ENCODE results near the gene PJVK. TPM values are rescaled to one million over a fixed set of nuclear protein-coding genes. Genes with fewer than 3 reads are reported as not detected.
A peak's percentile ranks its signal among the peaks of the same experiment; 100 is the strongest.

Gene PJVK
- total and polyA plus RNA-seq, 2 of the 13 experiments (the other 11 are each of a cell fraction or from before 2014, with no cell fraction given): 1.2 to 2.6 TPM

DNA sequence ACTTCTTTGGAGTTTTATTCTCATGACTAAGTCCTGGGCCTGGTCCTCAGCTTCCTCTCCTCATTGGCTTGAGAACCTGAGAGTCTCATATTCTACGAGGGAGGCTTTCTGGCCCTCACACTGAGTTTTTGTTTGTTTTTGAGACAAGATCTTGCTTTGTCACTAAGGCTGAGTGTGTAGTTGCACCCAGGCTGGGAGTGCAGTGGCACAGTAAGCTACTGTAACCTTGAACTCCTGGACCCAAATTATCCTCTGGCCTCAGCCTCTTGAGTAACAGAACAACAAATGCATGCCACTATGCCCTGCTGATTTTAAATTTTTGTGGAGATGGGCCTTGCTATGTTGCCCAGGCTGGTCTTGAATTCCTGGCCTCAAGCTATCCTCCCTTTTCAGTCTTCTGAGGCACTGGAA is 22.8 kb upstream of the PJVK start (continued):
- TF ChIP-seq, protein P1, sequence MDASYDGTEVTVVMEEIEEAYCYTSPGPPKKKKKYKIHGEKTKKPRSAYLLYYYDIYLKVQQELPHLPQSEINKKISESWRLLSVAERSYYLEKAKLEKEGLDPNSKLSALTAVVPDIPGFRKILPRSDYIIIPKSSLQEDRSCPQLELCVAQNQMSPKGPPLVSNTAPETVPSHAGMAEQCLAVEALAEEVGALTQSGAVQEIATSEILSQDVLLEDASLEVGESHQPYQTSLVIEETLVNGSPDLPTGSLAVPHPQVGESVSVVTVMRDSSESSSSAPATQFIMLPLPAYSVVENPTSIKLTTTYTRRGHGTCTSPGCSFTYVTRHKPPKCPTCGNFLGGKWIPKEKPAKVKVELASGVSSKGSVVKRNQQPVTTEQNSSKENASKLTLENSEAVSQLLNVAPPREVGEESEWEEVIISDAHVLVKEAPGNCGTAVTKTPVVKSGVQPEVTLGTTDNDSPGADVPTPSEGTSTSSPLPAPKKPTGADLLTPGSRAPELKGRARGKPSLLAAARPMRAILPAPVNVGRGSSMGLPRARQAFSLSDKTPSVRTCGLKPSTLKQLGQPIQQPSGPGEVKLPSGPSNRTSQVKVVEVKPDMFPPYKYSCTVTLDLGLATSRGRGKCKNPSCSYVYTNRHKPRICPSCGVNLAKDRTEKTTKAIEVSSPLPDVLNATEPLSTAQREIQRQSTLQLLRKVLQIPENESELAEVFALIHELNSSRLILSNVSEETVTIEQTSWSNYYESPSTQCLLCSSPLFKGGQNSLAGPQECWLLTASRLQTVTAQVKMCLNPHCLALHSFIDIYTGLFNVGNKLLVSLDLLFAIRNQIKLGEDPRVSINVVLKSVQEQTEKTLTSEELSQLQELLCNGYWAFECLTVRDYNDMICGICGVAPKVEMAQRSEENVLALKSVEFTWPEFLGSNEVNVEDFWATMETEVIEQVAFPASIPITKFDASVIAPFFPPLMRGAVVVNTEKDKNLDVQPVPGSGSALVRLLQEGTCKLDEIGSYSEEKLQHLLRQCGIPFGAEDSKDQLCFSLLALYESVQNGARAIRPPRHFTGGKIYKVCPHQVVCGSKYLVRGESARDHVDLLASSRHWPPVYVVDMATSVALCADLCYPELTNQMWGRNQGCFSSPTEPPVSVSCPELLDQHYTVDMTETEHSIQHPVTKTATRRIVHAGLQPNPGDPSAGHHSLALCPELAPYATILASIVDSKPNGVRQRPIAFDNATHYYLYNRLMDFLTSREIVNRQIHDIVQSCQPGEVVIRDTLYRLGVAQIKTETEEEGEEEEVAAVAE (CRISPR knock-in tag; IDR thresholded peaks at IDR 0.05; ENCODE audit: borderline replicate concordance): peak; percentile 19; the same call in 1 of the 2 replicates
- TF ChIP-seq ZNF121 (CRISPR knock-in tag; IDR thresholded peaks at IDR 0.05) (peak; percentile 100), ZNF205 (CRISPR knock-in tag; IDR thresholded peaks at IDR 0.05) (0 out of 2 replicates have a peak, but pooled peaks have one; percentile 58), NR2F1 (CRISPR knock-in tag; IDR thresholded peaks at IDR 0.05) (peak in 1 of 2 experiments; percentile 8; a peak in 1 of 4 replicates), CEBPG (CRISPR knock-in tag; IDR thresholded peaks at IDR 0.05) (peak; percentile 79), CCAR2 (optimal IDR thresholded peaks at IDR 0.05; ENCODE audit: low read depth, low read length) (no peak), ZNF543 (CRISPR knock-in tag; IDR thresholded peaks at IDR 0.05) (no peak), TBX3 (IDR thresholded peaks at IDR 0.05; ENCODE audit: borderline replicate concordance) (peak; percentile 50; the same call in 1 of the 2 replicates), ZNF224 (CRISPR knock-in tag; IDR thresholded peaks at IDR 0.05) (peak; percentile 56; the same call in 1 of the 2 replicates), RCOR2 (CRISPR knock-in tag; IDR thresholded peaks at IDR 0.05) (peak; percentile 90), HOXA7 (CRISPR knock-in tag; IDR thresholded peaks at IDR 0.05) (no peak), CREM (IDR thresholded peaks at IDR 0.05) (peak; percentile 55; the same call in 1 of the 2 replicates), CREM (CRISPR knock-in tag; IDR thresholded peaks at IDR 0.05) (no peak), SUZ12 (IDR thresholded peaks at IDR 0.05; ENCODE audit: low read depth, low read length) (no peak), ERF (CRISPR knock-in tag; IDR thresholded peaks at IDR 0.05) (peak; percentile 50; the same call in 1 of the 2 replicates), SOX5 (CRISPR knock-in tag; IDR thresholded peaks at IDR 0.05; ENCODE audit: borderline replicate concordance) (peak; percentile 71; the same call in 1 of the 2 replicates)
- TF ChIP-seq, protein P2, sequence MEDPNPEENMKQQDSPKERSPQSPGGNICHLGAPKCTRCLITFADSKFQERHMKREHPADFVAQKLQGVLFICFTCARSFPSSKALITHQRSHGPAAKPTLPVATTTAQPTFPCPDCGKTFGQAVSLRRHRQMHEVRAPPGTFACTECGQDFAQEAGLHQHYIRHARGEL (CRISPR knock-in tag; IDR thresholded peaks at IDR 0.05): no peak
- TF ChIP-seq, protein P3, sequence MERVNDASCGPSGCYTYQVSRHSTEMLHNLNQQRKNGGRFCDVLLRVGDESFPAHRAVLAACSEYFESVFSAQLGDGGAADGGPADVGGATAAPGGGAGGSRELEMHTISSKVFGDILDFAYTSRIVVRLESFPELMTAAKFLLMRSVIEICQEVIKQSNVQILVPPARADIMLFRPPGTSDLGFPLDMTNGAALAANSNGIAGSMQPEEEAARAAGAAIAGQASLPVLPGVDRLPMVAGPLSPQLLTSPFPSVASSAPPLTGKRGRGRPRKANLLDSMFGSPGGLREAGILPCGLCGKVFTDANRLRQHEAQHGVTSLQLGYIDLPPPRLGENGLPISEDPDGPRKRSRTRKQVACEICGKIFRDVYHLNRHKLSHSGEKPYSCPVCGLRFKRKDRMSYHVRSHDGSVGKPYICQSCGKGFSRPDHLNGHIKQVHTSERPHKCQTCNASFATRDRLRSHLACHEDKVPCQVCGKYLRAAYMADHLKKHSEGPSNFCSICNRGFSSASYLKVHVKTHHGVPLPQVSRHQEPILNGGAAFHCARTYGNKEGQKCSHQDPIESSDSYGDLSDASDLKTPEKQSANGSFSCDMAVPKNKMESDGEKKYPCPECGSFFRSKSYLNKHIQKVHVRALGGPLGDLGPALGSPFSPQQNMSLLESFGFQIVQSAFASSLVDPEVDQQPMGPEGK (CRISPR knock-in tag; IDR thresholded peaks at IDR 0.05): peak; percentile 43; the same call in 1 of the 2 replicates
- TF ChIP-seq, protein P4, sequence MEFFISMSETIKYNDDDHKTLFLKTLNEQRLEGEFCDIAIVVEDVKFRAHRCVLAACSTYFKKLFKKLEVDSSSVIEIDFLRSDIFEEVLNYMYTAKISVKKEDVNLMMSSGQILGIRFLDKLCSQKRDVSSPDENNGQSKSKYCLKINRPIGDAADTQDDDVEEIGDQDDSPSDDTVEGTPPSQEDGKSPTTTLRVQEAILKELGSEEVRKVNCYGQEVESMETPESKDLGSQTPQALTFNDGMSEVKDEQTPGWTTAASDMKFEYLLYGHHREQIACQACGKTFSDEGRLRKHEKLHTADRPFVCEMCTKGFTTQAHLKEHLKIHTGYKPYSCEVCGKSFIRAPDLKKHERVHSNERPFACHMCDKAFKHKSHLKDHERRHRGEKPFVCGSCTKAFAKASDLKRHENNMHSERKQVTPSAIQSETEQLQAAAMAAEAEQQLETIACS (CRISPR knock-in tag; IDR thresholded peaks at IDR 0.05): no peak
- TF ChIP-seq, protein P5, sequence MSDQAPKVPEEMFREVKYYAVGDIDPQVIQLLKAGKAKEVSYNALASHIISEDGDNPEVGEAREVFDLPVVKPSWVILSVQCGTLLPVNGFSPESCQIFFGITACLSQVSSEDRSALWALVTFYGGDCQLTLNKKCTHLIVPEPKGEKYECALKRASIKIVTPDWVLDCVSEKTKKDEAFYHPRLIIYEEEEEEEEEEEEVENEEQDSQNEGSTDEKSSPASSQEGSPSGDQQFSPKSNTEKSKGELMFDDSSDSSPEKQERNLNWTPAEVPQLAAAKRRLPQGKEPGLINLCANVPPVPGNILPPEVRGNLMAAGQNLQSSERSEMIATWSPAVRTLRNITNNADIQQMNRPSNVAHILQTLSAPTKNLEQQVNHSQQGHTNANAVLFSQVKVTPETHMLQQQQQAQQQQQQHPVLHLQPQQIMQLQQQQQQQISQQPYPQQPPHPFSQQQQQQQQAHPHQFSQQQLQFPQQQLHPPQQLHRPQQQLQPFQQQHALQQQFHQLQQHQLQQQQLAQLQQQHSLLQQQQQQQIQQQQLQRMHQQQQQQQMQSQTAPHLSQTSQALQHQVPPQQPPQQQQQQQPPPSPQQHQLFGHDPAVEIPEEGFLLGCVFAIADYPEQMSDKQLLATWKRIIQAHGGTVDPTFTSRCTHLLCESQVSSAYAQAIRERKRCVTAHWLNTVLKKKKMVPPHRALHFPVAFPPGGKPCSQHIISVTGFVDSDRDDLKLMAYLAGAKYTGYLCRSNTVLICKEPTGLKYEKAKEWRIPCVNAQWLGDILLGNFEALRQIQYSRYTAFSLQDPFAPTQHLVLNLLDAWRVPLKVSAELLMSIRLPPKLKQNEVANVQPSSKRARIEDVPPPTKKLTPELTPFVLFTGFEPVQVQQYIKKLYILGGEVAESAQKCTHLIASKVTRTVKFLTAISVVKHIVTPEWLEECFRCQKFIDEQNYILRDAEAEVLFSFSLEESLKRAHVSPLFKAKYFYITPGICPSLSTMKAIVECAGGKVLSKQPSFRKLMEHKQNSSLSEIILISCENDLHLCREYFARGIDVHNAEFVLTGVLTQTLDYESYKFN (CRISPR knock-in tag; conservative IDR thresholded peaks at IDR 0.05): peak; percentile 90
